SH-SY5Y (cell line): ENCODE results near the gene ZFYVE27.

ENCODE experiments used
- GATA2 ChIP-seq: IDR thresholded peaks from 2 replicates; pipeline ENCODE4 v1.6.1; 2011; ENCODE audit warnings: mild to moderate bottlenecking, low read depth, low read length
- GATA3 ChIP-seq: IDR thresholded peaks from 2 replicates; pipeline ENCODE4 v1.6.1; 2011; ENCODE audit warnings: low read depth, mild to moderate bottlenecking, low read length, moderate library complexity

Gene ZFYVE27, protein sequence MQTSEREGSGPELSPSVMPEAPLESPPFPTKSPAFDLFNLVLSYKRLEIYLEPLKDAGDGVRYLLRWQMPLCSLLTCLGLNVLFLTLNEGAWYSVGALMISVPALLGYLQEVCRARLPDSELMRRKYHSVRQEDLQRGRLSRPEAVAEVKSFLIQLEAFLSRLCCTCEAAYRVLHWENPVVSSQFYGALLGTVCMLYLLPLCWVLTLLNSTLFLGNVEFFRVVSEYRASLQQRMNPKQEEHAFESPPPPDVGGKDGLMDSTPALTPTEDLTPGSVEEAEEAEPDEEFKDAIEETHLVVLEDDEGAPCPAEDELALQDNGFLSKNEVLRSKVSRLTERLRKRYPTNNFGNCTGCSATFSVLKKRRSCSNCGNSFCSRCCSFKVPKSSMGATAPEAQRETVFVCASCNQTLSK

DNA sequence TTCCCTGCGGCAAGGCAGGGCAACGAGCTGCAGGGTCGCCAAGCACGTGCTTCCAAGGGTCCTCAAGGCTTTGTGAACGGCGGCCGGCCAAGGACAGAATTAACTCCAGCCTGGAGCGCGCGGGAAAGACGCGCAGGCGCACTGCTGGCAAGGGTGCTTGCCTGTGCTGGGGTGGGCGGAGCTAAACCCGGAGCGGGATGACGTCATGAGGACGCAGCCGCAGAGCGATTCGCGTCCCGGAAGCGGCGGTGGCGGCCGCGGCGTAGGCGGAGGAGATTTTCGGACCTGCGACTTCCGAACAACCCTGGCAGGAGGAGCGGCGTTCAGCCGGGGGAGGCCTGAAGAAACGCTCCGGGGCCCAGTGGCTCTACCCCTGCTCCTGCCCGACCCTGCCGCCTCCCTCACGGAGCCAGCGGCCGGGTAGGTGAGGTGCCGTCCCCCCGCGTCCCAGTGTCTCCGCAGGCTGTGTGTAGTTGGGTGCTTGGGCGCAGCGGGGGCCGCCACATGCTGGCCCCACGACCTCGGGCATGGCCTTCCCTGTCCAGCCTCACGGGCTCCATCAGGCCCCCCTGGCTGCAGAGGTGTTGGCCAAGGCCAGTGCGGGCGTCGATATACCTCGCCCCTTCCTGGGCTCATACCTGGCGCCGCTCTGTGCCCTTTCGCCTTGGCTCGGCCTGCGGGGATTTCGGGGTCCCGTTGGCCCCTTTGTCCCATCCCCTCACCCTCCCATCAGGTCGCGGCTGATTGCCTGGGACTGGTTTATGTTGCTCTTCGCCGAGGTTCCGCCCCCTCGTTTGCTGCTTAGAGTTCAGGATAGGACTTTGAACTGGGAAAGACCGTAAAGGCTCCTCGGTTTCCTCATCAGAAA, at the start of gene ZFYVE27:
Gene ZFYVE27 (plus strand): TSS at position 227 of the 868 bp plus-strand sequence. CDS start 1,350 bp downstream, outside the sequence.
- TF ChIP-seq GATA2 (no peak), GATA3 (no peak)

DNA sequence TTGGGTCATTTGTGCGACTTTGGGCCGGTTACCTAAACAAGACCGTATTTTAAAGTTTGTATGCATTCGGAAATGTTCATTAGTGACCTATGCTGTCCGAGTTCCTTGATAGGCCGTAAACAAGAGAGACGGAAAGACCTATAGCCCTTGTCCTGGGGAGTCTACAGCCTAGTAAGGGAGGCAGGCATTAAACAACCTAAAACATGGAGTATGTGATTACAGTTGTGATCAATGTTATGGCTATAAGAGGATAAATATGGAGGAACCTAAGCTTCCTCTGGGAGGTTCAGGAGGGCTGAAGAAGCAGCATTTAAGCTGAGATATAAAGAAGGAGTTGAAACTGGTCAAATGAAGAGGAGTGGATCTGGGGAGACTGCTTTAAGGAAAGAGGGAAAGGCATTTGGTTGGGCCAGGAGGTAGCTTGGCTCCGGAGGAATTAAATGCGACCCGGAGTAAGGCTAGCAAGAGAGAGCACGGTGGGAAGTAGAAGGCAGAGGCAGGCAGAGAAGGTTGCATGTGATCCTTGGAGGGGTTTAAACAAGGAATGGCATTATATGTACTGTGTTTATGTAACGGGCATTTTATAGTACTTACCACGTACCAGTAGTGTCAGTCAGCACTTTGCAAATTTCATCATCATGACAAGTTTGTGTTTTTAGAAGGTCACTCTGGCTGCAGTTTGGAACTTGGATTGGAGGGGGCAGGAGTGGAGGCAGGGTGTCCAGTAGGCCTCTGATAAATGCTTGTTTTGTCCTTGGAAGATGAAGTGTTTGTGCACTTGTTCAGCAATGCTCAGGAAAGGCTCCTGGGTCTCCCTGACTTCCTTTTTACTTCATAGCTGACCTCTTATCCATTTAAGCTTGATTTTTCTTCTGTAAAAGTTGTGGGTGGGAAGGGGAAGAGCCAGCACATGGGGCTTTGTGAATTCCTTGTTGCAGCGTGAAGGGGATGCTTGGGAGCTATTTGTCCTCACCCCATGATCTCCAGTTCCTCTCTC, 48.8 kb upstream of the ZFYVE27 start:
- TF ChIP-seq GATA2 (no peak), GATA3 (no peak)

DNA sequence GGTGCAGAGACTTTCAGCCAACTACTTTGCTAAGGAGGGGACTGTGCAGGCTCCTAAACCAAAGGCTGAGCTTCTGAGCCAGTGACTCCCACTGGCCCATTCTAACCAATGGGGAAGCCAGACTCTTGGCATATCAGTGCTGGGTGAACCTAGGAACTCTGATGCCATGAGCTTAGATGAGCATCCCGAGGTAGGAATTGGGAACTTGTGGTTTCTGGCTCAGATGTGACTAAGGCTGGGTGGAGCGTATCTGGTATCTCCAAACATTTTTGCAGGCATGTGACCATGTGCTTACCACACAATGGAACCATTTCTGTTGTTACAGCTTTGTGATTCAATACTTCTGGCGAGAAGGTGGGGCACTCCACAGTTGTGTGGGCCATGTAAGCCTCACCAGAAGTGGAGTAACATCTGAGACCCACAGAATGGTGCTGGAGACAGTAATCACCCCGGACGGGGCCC, 47.3 kb upstream of the ZFYVE27 start:
- no peak for TF ChIP-seq GATA2
- no peak for TF ChIP-seq GATA3

DNA sequence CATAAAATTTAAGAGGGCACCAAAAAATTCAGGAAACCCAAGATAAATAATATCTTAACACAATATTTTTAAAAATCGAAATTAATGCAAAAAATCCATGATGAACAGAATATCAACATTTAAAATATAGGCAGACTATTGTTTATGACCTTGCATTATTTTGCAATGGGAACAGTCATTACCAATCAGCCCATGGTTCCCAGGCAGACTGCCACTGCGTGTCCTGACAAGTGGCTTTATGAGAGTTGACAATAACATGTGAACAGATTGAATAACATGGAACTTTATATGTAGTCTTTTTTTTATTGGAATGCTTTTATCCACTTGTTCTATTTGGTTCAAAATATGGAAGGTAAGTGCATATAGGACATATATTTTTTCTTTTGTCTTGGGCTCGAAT, 46.8 kb upstream of the ZFYVE27 start:
- TF ChIP-seq GATA2 (no peak), GATA3 (no peak)

DNA sequence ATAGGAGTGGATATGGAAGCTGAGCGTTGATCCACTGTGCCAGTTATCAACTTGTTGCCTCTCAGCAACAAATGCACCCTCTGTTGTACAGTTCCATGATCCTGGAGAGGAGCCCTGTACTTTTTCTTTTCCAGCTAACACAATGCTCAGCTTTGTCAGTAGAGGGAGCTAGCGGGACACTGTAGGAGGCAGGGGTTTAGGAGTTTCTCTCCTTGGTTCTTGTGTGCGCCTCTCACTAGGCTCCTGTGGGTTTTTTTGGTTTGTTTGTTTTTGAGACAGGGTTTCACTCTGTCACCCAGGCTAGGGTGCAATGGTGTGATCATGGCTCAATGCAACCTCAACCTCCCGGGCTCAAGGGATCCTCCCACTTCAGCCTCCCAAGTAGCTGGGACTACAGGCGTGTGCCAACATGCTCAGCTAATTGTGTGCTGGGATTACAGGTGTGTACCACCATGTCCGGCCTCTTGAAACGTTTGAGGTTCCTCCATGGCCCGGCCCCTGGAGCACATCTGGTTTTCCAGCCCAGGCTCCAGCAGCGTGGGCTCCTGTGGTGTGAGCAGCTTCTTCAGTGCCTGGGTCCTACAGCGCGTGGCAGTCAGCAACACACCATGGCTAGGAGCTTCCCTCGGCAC, 35.4 kb upstream of the ZFYVE27 start:
- no peak for TF ChIP-seq GATA2
- TF ChIP-seq GATA3: no peak

DNA sequence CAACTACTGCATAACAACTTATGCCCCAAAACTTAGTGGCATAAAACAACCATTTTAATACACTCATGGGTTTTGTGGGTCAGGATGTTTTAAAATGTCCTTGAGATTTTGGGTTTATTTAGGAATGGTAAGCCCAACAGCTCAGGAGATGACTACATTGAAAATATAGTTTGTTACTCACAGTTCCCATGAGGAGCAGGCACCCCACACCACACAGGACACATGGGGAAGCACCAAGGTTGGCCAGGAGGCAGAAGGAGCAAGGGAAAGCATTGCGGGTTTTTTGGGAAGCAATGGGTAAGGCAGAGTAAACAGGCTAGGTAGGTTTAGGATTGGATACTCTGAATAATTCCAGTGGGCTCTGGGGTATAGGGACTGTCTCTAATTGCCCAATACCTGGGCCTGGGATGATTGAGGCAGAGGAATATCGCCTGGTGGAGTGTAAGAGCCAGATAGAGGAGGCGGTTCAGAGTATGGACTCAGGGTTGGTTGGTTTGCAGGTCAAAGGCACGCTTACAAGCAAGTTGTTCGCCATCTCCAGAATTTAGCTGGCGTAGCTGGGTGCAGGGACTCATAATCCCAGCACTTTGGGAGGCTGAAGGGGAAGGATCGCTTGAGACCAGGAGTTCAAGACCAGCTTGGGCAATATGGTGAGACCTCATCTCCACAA, 33.4 kb upstream of the ZFYVE27 start:
- TF ChIP-seq GATA2: no peak
- no peak for TF ChIP-seq GATA3

DNA sequence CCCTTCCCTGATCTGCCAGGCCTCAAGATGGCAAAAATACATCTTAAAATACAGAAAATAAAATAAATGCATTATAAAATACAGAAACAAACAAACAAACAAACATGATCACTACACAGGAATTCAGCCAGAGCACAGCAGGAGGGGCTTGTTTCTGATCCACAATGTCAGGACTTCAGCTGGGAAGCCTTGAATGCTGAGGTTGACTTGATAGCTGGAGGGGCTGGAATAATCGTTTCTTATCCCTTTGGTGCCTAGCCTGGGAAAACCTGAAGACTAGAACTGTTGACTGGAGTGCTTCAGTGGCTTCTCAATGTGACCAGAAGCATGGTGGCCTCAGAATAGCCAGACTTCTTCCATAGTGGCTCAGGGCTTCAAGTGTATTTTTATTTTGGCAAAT, 32.6 kb upstream of the ZFYVE27 start:
- TF ChIP-seq GATA3 (no peak), GATA2 (no peak)

DNA sequence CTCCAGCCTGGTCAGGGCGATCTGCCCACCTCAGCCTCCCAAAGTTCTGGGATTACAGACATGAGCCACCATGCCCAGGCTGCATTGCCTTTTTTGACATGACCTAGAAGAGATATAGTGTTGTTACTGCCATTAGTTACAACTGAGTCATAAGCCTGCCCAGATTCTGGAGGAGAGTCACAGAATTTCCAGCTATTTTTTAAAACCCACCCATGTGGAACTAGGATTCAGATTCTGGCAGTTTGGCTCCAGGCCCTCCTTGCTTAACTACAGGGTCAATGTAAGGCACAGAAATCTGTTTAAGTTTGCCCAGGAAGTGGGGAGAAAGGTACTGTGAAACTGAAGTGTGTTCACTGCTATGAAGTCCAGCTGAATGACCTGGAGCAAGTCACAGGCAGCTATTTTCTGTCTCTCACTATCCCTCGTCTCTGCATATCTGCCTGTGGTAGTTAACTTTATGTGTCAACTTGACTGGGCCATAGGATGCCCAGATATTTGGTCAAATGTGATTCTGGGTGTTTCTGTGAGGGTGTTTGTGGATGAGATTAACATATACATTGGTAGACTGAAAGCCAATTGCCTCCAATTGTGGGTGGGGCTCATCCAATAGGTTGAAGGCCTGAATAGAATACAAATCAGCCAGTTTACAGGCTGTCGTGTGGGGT, 31.8 kb upstream of the ZFYVE27 start:
- TF ChIP-seq GATA2 (no peak), GATA3 (no peak)

DNA sequence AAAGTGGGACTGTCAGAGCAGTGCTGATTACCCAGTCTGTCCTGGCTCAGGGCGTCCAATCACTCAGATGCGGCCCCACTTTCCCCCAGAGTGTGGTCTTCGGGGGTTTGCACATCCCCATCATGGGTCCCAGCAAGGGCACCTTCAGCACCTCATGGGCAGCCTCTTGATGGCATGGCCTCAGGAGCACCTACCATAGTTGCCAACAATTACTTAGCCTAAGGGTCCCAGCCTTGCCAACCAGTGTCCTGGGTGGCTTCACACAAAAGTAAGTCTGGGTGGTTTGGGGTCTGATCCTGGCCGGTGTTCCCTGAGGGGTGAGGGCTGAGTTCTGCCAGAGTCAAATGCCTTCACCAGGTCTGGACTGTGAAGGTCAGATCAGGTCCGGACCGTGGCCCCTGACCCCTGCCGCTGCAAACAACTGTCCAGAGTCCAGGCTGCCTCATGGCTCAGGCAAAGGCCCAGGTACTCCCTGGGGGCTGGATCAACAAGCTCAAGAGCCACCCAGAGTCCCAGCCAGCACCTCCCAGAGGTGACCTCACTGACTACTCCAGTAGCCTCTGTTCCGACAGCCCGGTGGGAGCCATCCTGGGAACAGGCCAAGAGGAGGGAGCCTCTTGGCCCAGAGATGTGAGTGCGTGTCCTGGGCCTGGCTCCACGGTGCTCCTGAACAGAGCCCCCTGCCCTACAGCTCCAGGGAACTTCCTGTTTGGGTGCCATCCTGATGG, 29.6 kb upstream of the ZFYVE27 start:
- no peak for TF ChIP-seq GATA2
- TF ChIP-seq GATA3: no peak

DNA sequence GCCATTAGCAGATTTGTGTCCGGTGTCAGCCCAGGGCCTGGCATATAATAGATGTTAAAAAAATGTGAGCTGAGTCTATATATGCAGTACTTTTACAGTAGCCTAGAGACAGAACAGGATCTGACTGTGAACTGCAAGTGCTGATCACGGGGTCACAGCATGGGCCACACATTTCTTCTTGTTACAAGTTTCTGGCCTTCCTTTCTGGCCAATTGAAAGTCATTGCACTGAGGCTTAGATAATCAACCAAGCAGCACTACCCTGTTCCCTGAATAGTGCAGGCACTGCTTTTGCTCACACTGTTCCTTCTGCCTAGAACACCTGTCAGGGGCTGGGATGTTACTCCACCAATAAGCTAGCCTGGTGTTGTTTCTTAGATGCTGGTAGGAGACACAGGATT, 28.8 kb upstream of the ZFYVE27 start:
- no peak for TF ChIP-seq GATA3
- no peak for TF ChIP-seq GATA2
